Caco-2 (cell line): ENCODE data around the gene CISTR. TPM values are rescaled to one million over a fixed set of nuclear protein-coding genes. Genes with fewer than 3 reads are reported as not detected.

Experiments
- BruUV-seq: library from RNA; stranded (reverse); fragments of 400-500 nt; replicated peaks from 2 replicates; lab custom pipeline; 2021; lab: Mats Ljungman, UMichigan
- CTCF ChIA-PET: fragments of 300-600 bp; sonication (Branson Sonifier 250); formaldehyde crosslinking; loops from one replicate; lab custom pipeline; 2022; ENCODE audit warnings: antibody characterized with exemption; lab: Charles Lee
- POLR2A ChIA-PET: fragments of 300-600 bp; sonication (Branson Sonifier 250); formaldehyde crosslinking; loops from one replicate; lab custom pipeline; 2022; ENCODE audit warnings: antibody characterized with exemption; lab: Charles Lee
- DNase-seq, 2 experiments: peaks; one replicate each; pipeline versions ENCODE4 v3.0.0 to v3.0.0-alpha.2; 2020 to 2022
- H3K27me3 ChIP-seq: replicated peaks from 2 replicates; pipeline ENCODE4 v1.6.0; 2011; ENCODE audit warnings: low read length; ENCODE audit not compliant: control insufficient read depth, insufficient read depth
- H3K36me3 ChIP-seq: 2 replicates; pipeline ENCODE4 v1.5.1; 2011; ENCODE audit warnings: low read length; ENCODE audit not compliant: control insufficient read depth, insufficient read depth
- H3K4me1 ChIP-seq: fragments of 250-450 bp; sonication (Bioruptor Pico); 2 replicates; pipeline ENCODE4 v1.5.1; 2020; ENCODE audit warnings: mild to moderate bottlenecking
- H3K4me3 ChIP-seq: 2 replicates; pipeline ENCODE4 v1.5.1; 2011; ENCODE audit warnings: low read depth, mild to moderate bottlenecking, control low read depth, low read length
- H3K9me3 ChIP-seq: fragments of 250-450 bp; sonication (Bioruptor Pico); 2 replicates; pipeline ENCODE4 v1.5.1; 2020; ENCODE audit warnings: mild to moderate bottlenecking, moderate library complexity
- H3K27ac Mint-ChIP-seq: one replicate; pipeline ENCODE4 v1.8.0; 2022; ENCODE audit warnings: mixed read lengths; ENCODE audit not compliant: unreplicated experiment
- H3K27me3 Mint-ChIP-seq: one replicate; pipeline ENCODE4 v1.8.0; 2022; ENCODE audit warnings: mixed read lengths; ENCODE audit not compliant: insufficient read depth, unreplicated experiment
- H3K36me3 Mint-ChIP-seq: one replicate; pipeline ENCODE4 v1.8.0; 2022; ENCODE audit warnings: mild to moderate bottlenecking, mixed read lengths; ENCODE audit not compliant: insufficient read depth, unreplicated experiment
- H3K4me1 Mint-ChIP-seq: one replicate; pipeline ENCODE4 v1.8.0; 2022; ENCODE audit warnings: low read depth, mixed read lengths; ENCODE audit not compliant: unreplicated experiment
- H3K4me3 Mint-ChIP-seq: one replicate; pipeline ENCODE4 v1.8.0; 2022; ENCODE audit warnings: mild to moderate bottlenecking, moderate library complexity, mixed read lengths; ENCODE audit not compliant: unreplicated experiment
- H3K9me3 Mint-ChIP-seq: one replicate; pipeline ENCODE4 v1.8.0; 2022; ENCODE audit warnings: mixed read lengths; ENCODE audit not compliant: unreplicated experiment
- intact Hi-C: fragments of 100-400 bp; cut with micrococcal nuclease; formaldehyde crosslinking; loops from one replicate; pipeline ENCODE4 v1.10.0; 2022; ENCODE audit not compliant: unreplicated experiment
- total RNA-seq: library from RNA; stranded (reverse); gene quantifications from 2 replicates; pipeline ENCODE4 v1.2.3, GENCODE V29; 2022
- TF ChIP-seq, protein P1 (sequence below), 2 experiments: fragments of 200-600 bp in 1 of 2; IDR thresholded peaks; 1 replicate in 1 of 2; 2 replicates in 1 of 2; pipeline versions ENCODE4 v1.5.1 to v1.8.0; 2011 to 2022; ENCODE audit warnings: antibody characterized with exemption in 1 of 2, control low read depth in 1 of 2, inconsistent platforms in 1 of 2, low read depth in 1 of 2, low read length in 1 of 2, mild to moderate bottlenecking in 1 of 2, moderate library complexity in 1 of 2; ENCODE audit not compliant: insufficient read depth in 1 of 2, severe bottlenecking in 1 of 2, unreplicated experiment in 1 of 2

Gene CISTR
- total RNA-seq, 1 experiment from 2014 or later, result not detected

DNA sequence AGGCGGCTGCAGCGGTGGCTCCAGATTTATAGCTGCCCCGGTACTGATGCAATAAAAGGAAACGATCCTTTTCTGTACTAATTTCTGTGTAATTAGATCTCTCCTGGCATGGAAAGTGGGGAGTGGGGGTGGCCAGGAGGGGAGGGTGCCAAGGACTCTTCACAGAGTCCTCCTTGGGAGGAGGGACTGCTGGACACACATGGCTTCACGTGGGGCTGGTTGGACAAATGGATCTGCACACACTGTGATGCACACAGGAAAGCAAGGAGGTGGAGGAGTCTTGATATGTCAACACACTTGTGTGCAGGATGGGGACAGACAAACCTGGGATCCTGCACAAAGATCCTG lies 52.1 kb downstream of the CISTR start:
- ChIA-PET CTCF (interaction anchor here (0.7 to 1.6 kb wide), 3 partner anchors 47 to 58 kb away, joined by 3 to 5 read pairs (median 4); no protein-coding TSS in a partner anchor), POLR2A (no interaction called here)
- H3K9me3 Mint-ChIP-seq, result no peaks in the 10 kb centered on the region
- no peak for DNase-seq
- BruUV-seq, result no TSS peak
- Histone ChIP-seq H3K36me3 (no peaks in the 10 kb centered on the region), H3K9me3 (no peaks in the 10 kb centered on the region), H3K27me3 (no peaks in the 10 kb centered on the region; the same call in 1 of the 2 replicates), H3K4me1 (no peaks in the 10 kb centered on the region; the same call in 1 of the 2 replicates), H3K4me3 (no peak overlapping the region)
- H3K27me3 Mint-ChIP-seq, result peaks cover 21% of the 10 kb centered on the region
- intact Hi-C loops, result no loop called here
- H3K36me3 Mint-ChIP-seq, result no peaks in the 10 kb centered on the region
- peaks cover 9% of the 10 kb centered on the region for H3K4me1 Mint-ChIP-seq
- TF ChIP-seq, protein P1, sequence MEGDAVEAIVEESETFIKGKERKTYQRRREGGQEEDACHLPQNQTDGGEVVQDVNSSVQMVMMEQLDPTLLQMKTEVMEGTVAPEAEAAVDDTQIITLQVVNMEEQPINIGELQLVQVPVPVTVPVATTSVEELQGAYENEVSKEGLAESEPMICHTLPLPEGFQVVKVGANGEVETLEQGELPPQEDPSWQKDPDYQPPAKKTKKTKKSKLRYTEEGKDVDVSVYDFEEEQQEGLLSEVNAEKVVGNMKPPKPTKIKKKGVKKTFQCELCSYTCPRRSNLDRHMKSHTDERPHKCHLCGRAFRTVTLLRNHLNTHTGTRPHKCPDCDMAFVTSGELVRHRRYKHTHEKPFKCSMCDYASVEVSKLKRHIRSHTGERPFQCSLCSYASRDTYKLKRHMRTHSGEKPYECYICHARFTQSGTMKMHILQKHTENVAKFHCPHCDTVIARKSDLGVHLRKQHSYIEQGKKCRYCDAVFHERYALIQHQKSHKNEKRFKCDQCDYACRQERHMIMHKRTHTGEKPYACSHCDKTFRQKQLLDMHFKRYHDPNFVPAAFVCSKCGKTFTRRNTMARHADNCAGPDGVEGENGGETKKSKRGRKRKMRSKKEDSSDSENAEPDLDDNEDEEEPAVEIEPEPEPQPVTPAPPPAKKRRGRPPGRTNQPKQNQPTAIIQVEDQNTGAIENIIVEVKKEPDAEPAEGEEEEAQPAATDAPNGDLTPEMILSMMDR (IDR thresholded peaks at IDR 0.05; ENCODE audit: insufficient read depth in 1 of 2, low read depth in 1 of 2, low read length in 1 of 2, severe bottlenecking in 1 of 2, unreplicated experiment in 1 of 2), result no peak
- H3K27ac Mint-ChIP-seq, result no peak overlapping the region
- H3K4me3 Mint-ChIP-seq, result no peak overlapping the region

DNA sequence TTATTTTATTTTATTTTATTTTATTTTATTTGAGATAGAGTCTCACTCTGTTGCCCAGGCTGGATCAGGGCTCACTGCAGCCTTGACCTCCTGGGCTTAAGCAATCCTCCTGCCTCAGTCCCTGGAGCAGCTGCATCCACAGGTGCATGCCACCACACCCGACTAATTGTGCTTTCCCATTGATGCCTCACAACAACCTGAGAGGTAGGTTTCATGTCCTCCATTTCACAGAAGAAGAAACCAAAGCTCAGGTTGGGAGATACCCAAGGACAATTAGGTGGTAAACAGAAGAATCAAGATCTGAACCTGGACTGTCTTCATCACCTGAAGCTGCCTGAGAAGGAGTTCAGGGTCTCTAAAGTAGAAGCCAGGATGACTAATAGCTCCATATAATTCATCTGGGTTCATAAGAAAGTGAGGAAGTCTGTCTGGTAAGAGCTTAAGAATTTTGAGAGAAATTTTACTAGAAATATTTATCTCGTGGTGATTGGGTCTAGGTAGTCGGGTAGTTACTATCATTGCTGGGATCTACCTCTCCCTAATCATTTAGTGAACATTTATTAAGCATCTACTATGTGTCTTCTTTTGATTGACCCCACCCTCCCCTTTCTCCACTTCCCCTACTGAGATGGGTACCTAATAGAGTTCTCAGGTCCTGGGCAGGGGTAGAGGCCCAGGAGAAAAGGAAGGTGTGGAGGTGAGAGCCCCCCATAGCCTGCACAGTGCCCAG lies 52.7 kb downstream of the CISTR start:
- no peak for DNase-seq
- POLR2A ChIA-PET, result no interaction called here
- no peaks in the 10 kb centered on the region for H3K9me3 ChIP-seq
- intact Hi-C loops, result no loop called here
- H3K9me3 Mint-ChIP-seq, result no peaks in the 10 kb centered on the region
- TF ChIP-seq, protein P1 (IDR thresholded peaks at IDR 0.05; ENCODE audit: insufficient read depth in 1 of 2, low read depth in 1 of 2, low read length in 1 of 2, severe bottlenecking in 1 of 2, unreplicated experiment in 1 of 2), result no peak
- CTCF ChIA-PET, result interaction anchor here (1.1 to 1.6 kb wide), 2 partner anchors 47 to 58 kb away, joined by 4 to 5 read pairs; no protein-coding TSS in a partner anchor
- H3K4me1 Mint-ChIP-seq, result peaks cover 9% of the 10 kb centered on the region
- no peak overlapping the region for H3K27ac Mint-ChIP-seq
- H3K4me1 ChIP-seq, result no peaks in the 10 kb centered on the region; the same call in 1 of the 2 replicates
- no peaks in the 10 kb centered on the region for H3K36me3 Mint-ChIP-seq
- H3K4me3 ChIP-seq, result no peak overlapping the region
- no peak overlapping the region for H3K4me3 Mint-ChIP-seq
- BruUV-seq, result no TSS peak
- no peaks in the 10 kb centered on the region for H3K36me3 ChIP-seq
- no peaks in the 10 kb centered on the region; the same call in 1 of the 2 replicates for H3K27me3 ChIP-seq
- H3K27me3 Mint-ChIP-seq, result peaks cover 24% of the 10 kb centered on the region

DNA sequence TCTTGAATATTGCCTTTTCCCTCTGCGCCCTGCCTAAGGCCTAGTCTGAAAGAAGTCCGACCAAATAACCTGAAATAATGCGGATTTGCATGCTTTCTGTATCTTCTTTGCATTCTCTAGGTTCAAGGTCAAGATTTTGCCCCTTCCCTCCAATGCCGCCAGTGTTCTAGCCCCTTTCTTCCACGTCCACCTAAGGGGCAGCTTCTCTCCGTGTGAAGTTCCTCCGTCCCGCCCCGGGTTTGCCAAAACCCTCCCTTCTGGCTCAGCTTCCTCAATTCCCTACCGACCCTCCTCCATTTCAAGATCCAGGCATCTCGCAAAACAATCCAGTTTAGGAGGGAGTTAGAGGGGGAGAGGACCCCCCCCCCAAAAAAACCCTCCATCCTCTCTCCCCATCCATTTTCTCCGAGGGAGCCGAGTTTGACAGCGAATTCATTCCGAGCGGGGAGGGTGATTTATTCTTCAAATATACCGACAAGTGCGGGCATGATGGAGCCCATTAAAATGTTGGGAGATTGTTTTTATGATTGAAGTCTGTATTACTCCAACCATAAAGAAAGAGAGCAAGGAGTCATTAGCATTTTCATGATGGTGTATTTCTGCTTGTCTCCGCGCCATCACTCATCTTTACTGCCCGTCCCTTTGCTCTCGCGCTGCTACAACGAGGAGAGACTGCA lies 55.0 kb downstream of the CISTR start:
- Mint-ChIP-seq H3K36me3 (no peaks in the 10 kb centered on the region), H3K27ac (peak overlapping the region; percentile 9), H3K4me1 (peaks cover 9% of the 10 kb centered on the region), H3K27me3 (peaks cover 25% of the 10 kb centered on the region), H3K9me3 (no peaks in the 10 kb centered on the region), H3K4me3 (peak overlapping the region; percentile 61)
- ChIA-PET CTCF (interaction anchor here (0.9 kb wide), 1 partner anchor 48 kb away, joined by 3 read pairs; no protein-coding TSS in a partner anchor), POLR2A (no interaction called here)
- H3K4me1 ChIP-seq, result no peaks in the 10 kb centered on the region; the same call in 1 of the 2 replicates
- no TSS peak for BruUV-seq
- peak overlapping the region; percentile 25 for H3K4me3 ChIP-seq
- intact Hi-C loops, result loop anchor here (1.0 kb wide), 1 partner anchor 20 kb away; the partner anchor contains the start of gene ATP5MC2
- TF ChIP-seq, protein P1 (IDR thresholded peaks at IDR 0.05; ENCODE audit: insufficient read depth in 1 of 2, low read depth in 1 of 2, low read length in 1 of 2, severe bottlenecking in 1 of 2, unreplicated experiment in 1 of 2), result no peak
- H3K27me3 ChIP-seq, result no peaks in the 10 kb centered on the region
- H3K9me3 ChIP-seq, result no peaks in the 10 kb centered on the region
- DNase-seq, result no peak
- no peaks in the 10 kb centered on the region for H3K36me3 ChIP-seq
